Central memory CD8-positive, alpha-beta T cell (primary cell): ENCODE measurements around the gene NUP214.

Experiments
- ATAC-seq: fragments of 150-1000 bp; cut with Tn5 transposase; replicated peaks from 2 replicates; pipeline ENCODE4 v1.10.0; 2022; ENCODE audit warnings: mild to moderate bottlenecking, moderate FRiP score, moderate number of reproducible peaks; ENCODE audit not compliant: poor library complexity, severe bottlenecking; ENCODE audit errors: extremely low read depth
- DNase-seq, 2 donors: peaks; one replicate each; pipeline ENCODE4 v3.0.0; 2021; ENCODE audit warnings: low spot score in 2 of 2
- H3K27ac Mint-ChIP-seq: one replicate; pipeline ENCODE4 v1.8.0; 2022; ENCODE audit warnings: low read depth, mild to moderate bottlenecking, moderate library complexity, mixed read lengths
- H3K27me3 Mint-ChIP-seq: one replicate; pipeline ENCODE4 v1.8.0; 2022; ENCODE audit warnings: mixed read lengths
- H3K36me3 Mint-ChIP-seq: one replicate; pipeline ENCODE4 v1.8.0; 2022; ENCODE audit warnings: mild to moderate bottlenecking, moderate library complexity, mixed read lengths; ENCODE audit not compliant: insufficient read depth
- H3K4me1 Mint-ChIP-seq: one replicate; pipeline ENCODE4 v1.8.0; 2022; ENCODE audit warnings: mixed read lengths
- H3K4me3 Mint-ChIP-seq: one replicate; pipeline ENCODE4 v1.8.0; 2022; ENCODE audit warnings: mild to moderate bottlenecking, moderate library complexity, mixed read lengths
- H3K9me3 Mint-ChIP-seq: one replicate; pipeline ENCODE4 v1.8.0; 2022; ENCODE audit warnings: mixed read lengths

NUP214 gene

GRCh38 chr9:131272212-131272611 lies 146.8 kb downstream of the NUP214 start:
- Mint-ChIP-seq H3K27me3 (no peaks in the 10 kb centered on the region), H3K4me1 (peaks cover 48% of the 10 kb centered on the region), H3K4me3 (peak overlapping the region; percentile 93), H3K9me3 (no peaks in the 10 kb centered on the region), H3K36me3 (peaks cover 55% of the 10 kb centered on the region), H3K27ac (peak overlapping the region; percentile 94)
- DNase-seq (no peak), ATAC-seq (no peak)

GRCh38 chr9:131273146-131273855 lies 147.9 kb downstream of the NUP214 start:
- H3K36me3 Mint-ChIP-seq: peaks cover 58% of the 10 kb centered on the region
- H3K27ac Mint-ChIP-seq: peak overlapping the region; percentile 94
- H3K9me3 Mint-ChIP-seq: no peaks in the 10 kb centered on the region
- H3K27me3 Mint-ChIP-seq: no peaks in the 10 kb centered on the region
- no peak for ATAC-seq
- DNase-seq: no peak
- peak overlapping the region; percentile 93 for H3K4me3 Mint-ChIP-seq
- H3K4me1 Mint-ChIP-seq: peaks cover 48% of the 10 kb centered on the region

GRCh38 chr9:131273856-131274673 lies 148.7 kb downstream of the NUP214 start:
- ATAC-seq (no peak), DNase-seq (no peak)
- Mint-ChIP-seq H3K27me3 (no peaks in the 10 kb centered on the region), H3K4me3 (peak overlapping the region; percentile 93), H3K9me3 (no peaks in the 10 kb centered on the region), H3K4me1 (peaks cover 48% of the 10 kb centered on the region), H3K27ac (peak overlapping the region; percentile 94), H3K36me3 (peaks cover 56% of the 10 kb centered on the region)

GRCh38 chr9:131274674-131275331 lies 149.4 kb downstream of the NUP214 start:
- peaks cover 47% of the 10 kb centered on the region for H3K4me1 Mint-ChIP-seq
- ATAC-seq: no peak

GRCh38 chr9:131275332-131276093 lies 150.1 kb downstream of the NUP214 start:
- ATAC-seq (no peak), DNase-seq (no peak)
- H3K9me3 Mint-ChIP-seq: no peaks in the 10 kb centered on the region
- peaks cover 47% of the 10 kb centered on the region for H3K36me3 Mint-ChIP-seq
- H3K4me1 Mint-ChIP-seq: peaks cover 41% of the 10 kb centered on the region
- no peaks in the 10 kb centered on the region for H3K27me3 Mint-ChIP-seq
- H3K27ac Mint-ChIP-seq: peak overlapping the region; percentile 94
- peak overlapping the region; percentile 93 for H3K4me3 Mint-ChIP-seq

More at GRCh38 chr9:131274674-131275331, 149.4 kb downstream of the NUP214 start:
- no peak for DNase-seq
- Mint-ChIP-seq H3K9me3 (no peaks in the 10 kb centered on the region), H3K27me3 (no peaks in the 10 kb centered on the region), H3K36me3 (peaks cover 52% of the 10 kb centered on the region), H3K27ac (peak overlapping the region; percentile 94), H3K4me3 (peak overlapping the region; percentile 93)

- ATAC-seq (peak; percentile 7), DNase-seq (no peak)
- H3K9me3 Mint-ChIP-seq: no peaks in the 10 kb centered on the region
- H3K27ac Mint-ChIP-seq: peak within 1 kb of the TSS; percentile 94
- H3K4me1 Mint-ChIP-seq: peaks cover 33% of the 10 kb centered on the region
- H3K36me3 Mint-ChIP-seq: peaks cover 40% of the 10 kb centered on the region
- H3K4me3 Mint-ChIP-seq: peak within 1 kb of the TSS; percentile 93
- H3K27me3 Mint-ChIP-seq: no peaks in the 10 kb centered on the region
These were observed 150.9 kb downstream of the NUP214 start, which contains the start of gene FAM78A for GRCh38 chr9:131276094-131276888. TSS of gene FAM78A (minus strand) at chr9:131276510. CDS start at chr9:131276179, 331 bp downstream.

- DNase-seq (no peak), ATAC-seq (peak; percentile 42)
- Mint-ChIP-seq H3K27me3 (no peaks in the 10 kb centered on the region), H3K36me3 (peaks cover 42% of the 10 kb centered on the region), H3K27ac (no peak overlapping the region), H3K4me3 (peak overlapping the region; percentile 93), H3K9me3 (no peaks in the 10 kb centered on the region), H3K4me1 (peaks cover 32% of the 10 kb centered on the region)
These were observed 151.5 kb downstream of the NUP214 start for GRCh38 chr9:131276891-131277286.

GRCh38 chr9:131277287-131277909 lies 152.0 kb downstream of the NUP214 start:
- Mint-ChIP-seq H3K4me1 (peaks cover 37% of the 10 kb centered on the region), H3K9me3 (no peaks in the 10 kb centered on the region), H3K36me3 (peaks cover 38% of the 10 kb centered on the region), H3K27me3 (no peaks in the 10 kb centered on the region), H3K4me3 (peak overlapping the region; percentile 93), H3K27ac (peak overlapping the region; percentile 74)
- ATAC-seq (peak; percentile 9), DNase-seq (no peak)

GRCh38 chr9:131277910-131278701 lies 152.7 kb downstream of the NUP214 start:
- Mint-ChIP-seq H3K4me1 (peaks cover 34% of the 10 kb centered on the region), H3K9me3 (no peaks in the 10 kb centered on the region), H3K4me3 (peak overlapping the region; percentile 92), H3K27me3 (no peaks in the 10 kb centered on the region), H3K36me3 (peaks cover 36% of the 10 kb centered on the region), H3K27ac (peak overlapping the region; percentile 74)
- DNase-seq (peak in 1 of 2 donors; percentile 41), ATAC-seq (peak; percentile 44)

- Mint-ChIP-seq H3K27me3 (no peaks in the 10 kb centered on the region), H3K4me1 (peaks cover 30% of the 10 kb centered on the region), H3K36me3 (peaks cover 35% of the 10 kb centered on the region), H3K27ac (peak overlapping the region; percentile 74), H3K4me3 (peak overlapping the region; percentile 92), H3K9me3 (no peaks in the 10 kb centered on the region)
- DNase-seq (no peak), ATAC-seq (peak; percentile 37)
These were observed 153.3 kb downstream of the NUP214 start for GRCh38 chr9:131278702-131279111.
